Measurements from ENCODE around the gene HOXA9. TPM values are rescaled to one million over a fixed set of nuclear protein-coding genes. Genes with fewer than 3 reads are reported as not detected.

Gene HOXA9
- total and polyA plus RNA-seq, 2 of the 8 experiments (the other 6 are each of a cell fraction or from before 2014, with no cell fraction given): not detected

DNA sequence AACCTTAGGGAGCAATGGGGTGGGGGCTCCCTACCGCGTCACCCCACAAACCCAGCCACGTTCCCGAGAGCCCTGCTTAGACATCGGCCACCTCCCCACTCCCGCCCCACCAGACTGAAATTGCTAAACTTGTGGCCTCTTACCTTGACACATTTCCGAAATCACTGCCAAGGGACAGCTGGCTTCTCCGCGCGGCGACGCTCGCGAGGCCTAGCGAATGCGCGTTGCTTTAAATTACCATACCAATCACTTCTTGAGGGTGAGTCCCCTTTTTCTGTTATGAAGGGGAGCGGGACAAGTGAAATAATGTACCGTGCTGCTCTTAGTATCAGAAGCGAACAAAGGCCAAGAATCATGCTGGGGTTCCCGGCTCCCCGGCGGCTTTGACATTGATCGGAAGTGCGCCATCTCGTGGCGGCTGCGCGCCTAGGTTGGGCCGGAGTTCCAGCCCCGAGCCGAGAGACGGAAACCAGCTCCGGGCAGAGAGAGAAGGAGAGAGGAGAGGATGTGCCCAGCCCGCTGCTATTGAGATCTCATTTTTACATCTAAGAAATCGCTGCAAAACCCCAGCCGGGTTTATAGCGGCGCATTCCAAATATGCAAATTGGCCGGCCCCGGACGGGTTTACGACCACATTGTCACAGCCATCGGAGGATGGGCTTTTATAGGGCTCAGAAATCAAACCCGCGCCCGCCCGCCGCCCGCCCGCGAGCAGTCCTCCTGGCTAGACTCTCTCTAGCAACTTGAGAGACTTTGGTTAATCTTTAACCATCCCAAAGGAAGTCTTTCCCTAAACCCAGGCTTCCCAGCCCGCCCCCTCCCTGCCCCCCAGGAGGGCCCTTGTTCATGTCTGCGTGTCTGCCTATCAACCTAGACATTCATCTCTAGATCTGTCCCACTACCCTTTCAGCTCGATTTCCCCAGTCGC, 14.4 kb upstream of the HOXA9 start (continued):
- TF ChIP-seq KDM4A (IDR thresholded peaks at IDR 0.05; ENCODE audit: low read depth, low read length, severe bottlenecking) (no peak), HDAC6 (IDR thresholded peaks at IDR 0.05; ENCODE audit: low read depth, low read length) (no peak), MAFK (IDR thresholded peaks at IDR 0.05; ENCODE audit: low read depth, low read length) (no peak), RBBP5 (IDR thresholded peaks at IDR 0.05; ENCODE audit: borderline replicate concordance, low read depth, low read length) (no peak), SIN3A (conservative IDR thresholded peaks at IDR 0.05 in 1 of 2, IDR thresholded peaks at IDR 0.05 in 1 of 2; ENCODE audit: low read depth in 1 of 2, low read length in 2 of 2) (no peak), SP4 (IDR thresholded peaks at IDR 0.05; ENCODE audit: low read length) (no peak), CTBP2 (IDR thresholded peaks at IDR 0.05; ENCODE audit: borderline replicate concordance, insufficient read depth, insufficient read length, low read length) (no peak), SP1 (IDR thresholded peaks at IDR 0.05; ENCODE audit: low read depth, low read length) (peak; percentile 29; the same call in 1 of the 2 replicates), EZH2 (IDR thresholded peaks at IDR 0.05; ENCODE audit: low read depth, low read length, severe bottlenecking) (peak; percentile 64), PHF8 (conservative IDR thresholded peaks at IDR 0.05; ENCODE audit: low read depth, low read length) (no peak), RFX5 (IDR thresholded peaks at IDR 0.05; ENCODE audit: borderline replicate concordance, low read depth, low read length) (no peak), GABPA (IDR thresholded peaks at IDR 0.05; ENCODE audit: borderline replicate concordance, insufficient read depth, low read length) (peak; percentile 65; the same call in 1 of the 2 replicates), HDAC2 (IDR thresholded peaks at IDR 0.05; ENCODE audit: borderline replicate concordance in 1 of 2, low read depth in 2 of 2, low read length in 2 of 2) (no peak), POLR2AphosphoS5 (IDR thresholded peaks at IDR 0.05; ENCODE audit: low read depth, low read length) (no peak), SUZ12 (IDR thresholded peaks at IDR 0.05; ENCODE audit: low read length) (peak; percentile 91), SIX5 (IDR thresholded peaks at IDR 0.05; ENCODE audit: low read depth, low read length) (no peak), KDM1A (IDR thresholded peaks at IDR 0.05; ENCODE audit: borderline replicate concordance, low read length) (no peak), YY1 (IDR thresholded peaks at IDR 0.05; ENCODE audit: low read depth, low read length) (0 out of 2 replicates have a peak, but pooled peaks have one; percentile 36)

All from H1 (cell line).